GM18508 (cell line): ENCODE results near the gene IGF2BP3.

Source experiments
- ATAC-seq: cut with Tn5 transposase; IDR thresholded peaks from one replicate; pipeline ENCODE4 v1.9.1; 2021; ENCODE audit warnings: moderate number of reproducible peaks; ENCODE audit not compliant: insufficient read depth, unreplicated experiment

The IGF2BP3 gene

GRCh38 chr7:23389701-23390100 is 80.6 kb downstream of the IGF2BP3 start:
- no peak for ATAC-seq

DNA sequence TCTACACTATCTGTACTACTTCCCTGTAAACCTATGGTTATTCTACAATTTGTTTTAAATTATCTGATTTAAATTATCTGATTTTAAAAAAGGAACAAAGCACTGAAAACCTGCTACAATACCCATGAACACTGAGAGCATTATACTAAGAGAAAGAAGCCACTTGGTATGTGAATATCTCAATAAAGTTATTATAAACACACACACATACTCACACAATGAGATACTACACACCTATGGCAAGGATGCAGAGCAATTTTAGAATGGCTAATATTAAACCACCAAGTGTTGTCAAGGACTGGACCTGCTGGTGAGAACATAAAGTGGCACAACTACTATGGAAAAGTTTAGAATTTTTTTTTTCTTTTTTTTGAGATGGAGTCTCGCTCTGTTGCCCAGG is 82.7 kb downstream of the IGF2BP3 start:
- no peak for ATAC-seq

- no peak for ATAC-seq
Observed at GRCh38 chr7:23385140-23385539, 85.2 kb downstream of the IGF2BP3 start.

DNA sequence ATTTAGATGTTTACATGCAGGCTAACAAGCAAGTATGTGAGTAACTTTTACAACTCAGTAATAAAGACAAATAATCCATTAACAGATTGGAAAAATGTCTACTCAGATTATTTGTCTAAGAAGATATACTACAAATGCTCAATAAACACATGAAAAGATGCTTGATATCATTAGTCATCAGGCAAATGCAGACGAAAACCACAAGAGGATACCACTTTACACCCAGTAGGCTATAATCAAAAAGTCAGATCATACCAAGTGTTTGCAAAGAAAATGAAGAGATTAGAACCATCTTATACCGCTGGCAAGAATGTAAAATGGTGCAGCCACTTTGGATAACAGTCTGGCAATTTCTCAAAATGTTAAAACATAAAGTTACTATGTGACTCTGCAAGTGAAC is 87.1 kb downstream of the IGF2BP3 start:
- ATAC-seq, result no peak

GRCh38 chr7:23380961-23381360 is 89.3 kb downstream of the IGF2BP3 start:
- no peak for ATAC-seq

- ATAC-seq, result no peak
Observed at GRCh38 chr7:23380556-23380955, 89.7 kb downstream of the IGF2BP3 start.

DNA sequence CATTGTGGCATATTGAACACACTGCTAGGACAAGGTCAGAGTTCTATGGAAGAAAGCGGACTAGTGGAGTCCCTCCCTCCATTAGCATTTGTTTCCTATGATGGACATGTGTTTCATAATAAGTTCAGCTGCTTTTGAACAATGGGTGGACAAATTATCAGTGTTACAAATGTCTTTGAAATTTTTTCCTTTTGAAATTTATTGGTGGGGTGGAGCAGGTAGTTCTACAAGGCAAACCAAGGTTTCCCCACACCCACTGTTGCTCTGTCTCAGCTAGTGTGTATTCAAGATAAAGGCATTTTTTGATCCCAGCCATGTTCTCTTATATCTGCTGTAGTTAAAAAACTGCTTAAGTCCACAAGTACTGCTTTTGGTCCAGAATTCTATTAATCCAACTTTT is 91.3 kb downstream of the IGF2BP3 start:
- no peak for ATAC-seq

DNA sequence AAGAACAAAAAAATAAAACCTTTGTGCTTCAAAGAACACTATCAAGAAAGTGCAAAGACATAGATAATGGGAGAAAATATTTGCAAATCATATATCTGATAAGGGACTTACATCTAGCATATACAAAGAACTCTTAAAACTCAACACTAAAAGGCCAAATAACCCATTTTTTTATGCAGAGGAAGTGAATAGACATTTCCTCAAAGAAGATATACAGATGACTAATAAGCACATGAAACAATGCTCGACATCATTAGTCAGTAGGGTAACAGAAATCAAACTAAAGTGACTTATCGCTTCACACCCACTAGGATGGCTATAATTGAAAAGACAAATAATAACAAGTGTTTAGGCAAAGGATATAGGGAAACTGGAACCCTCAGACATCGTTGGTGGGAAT is 93.2 kb downstream of the IGF2BP3 start:
- ATAC-seq, result no peak

GRCh38 chr7:23373151-23374004 is 96.9 kb downstream of the IGF2BP3 start:
- no peak for ATAC-seq

GRCh38 chr7:23372611-23373010 is 97.7 kb downstream of the IGF2BP3 start:
- ATAC-seq, result no peak

DNA sequence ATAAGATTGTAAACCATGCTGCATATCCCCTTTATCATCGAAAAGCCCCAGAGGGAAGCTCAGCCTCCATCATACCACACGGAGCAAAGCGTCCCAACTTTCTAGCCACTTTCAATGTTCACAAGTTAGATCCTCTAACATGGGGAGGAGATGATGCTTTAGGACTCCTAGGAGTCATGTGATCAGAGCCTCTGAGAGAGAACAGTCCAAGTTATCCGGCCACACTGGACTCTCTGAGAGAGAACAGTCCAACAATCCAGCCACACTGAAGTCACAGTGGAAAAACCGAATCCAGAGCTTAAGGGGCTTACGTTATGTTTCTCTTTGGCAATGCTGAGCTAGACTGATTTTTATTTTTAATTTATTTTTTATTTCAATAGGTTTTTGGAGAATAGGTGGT is 98.6 kb downstream of the IGF2BP3 start:
- ATAC-seq, result no peak

DNA sequence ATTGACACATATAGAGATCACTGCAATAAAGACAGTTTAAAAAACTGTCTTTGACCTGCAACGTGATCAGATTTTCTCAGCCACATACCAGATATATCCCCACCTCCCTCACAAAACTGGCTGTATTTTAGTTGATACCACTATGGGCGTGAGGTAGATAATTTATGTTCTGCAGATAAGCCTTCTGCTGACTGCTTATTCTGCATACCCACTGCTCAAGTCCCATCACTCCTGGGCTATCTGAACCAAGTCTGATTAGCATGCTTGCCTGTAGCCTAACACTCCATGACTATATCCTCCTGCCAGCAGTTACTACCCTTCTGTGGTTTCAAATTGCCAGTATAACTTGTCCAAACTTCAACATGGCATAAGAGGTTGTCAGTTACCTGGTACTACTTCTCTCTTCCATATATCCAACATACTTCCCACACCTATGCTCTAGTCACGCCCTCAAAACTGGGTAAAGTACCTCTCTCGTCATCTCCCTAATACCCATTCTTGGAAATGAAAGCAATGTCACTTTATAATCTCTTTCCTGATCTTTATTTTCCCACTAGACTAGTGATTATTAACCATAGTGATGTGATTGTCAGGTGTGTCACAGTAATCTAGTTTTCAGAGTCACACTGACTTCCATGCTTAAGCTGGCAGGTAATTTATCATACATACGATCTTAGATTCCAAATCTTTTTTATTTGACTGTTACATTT is 100.4 kb downstream of the IGF2BP3 start:
- no peak for ATAC-seq

DNA sequence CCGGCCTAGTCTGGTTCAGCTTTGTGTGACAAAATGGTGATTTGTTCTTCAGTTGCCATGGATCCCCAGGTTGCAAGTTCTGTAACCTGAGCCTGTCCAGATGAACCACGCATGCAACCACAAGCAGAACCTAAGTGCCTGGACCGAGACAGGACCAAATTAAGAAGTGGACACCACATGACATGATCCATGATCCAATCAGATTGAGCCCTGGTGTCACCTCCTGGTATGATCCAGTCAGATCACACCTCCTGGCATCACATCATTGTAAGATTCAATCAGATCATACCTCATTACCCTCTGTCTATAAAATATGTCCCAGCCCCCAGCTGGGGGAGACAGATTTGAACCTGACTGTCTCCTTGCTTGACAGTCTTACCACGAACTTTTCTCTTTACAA is 101.2 kb downstream of the IGF2BP3 start:
- ATAC-seq, result no peak

DNA sequence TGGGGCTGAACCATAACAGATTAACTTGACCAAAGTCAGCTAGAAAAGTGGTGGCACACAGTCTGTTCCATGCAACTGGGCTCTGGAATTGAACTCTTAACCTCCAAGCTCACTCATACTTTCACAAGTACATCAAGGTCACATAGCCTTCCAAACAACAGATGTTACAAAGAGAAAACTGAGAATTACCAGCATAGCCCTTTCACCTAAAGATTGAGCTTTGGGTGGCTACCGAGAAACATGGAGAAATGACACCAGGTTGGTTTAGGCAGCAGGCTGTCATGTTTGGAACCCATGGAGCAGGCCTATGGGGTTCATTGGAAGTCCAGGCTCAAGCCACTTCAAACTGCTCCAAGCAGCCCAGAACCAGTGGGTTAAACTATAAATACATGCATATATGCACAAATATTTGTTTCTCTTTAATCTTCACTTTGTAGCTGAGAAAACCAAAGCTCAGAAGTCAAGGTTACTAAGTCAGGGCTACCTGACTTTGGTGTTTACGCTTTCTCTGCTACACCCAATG is 112.1 kb downstream of the IGF2BP3 start:
- ATAC-seq, result no peak

DNA sequence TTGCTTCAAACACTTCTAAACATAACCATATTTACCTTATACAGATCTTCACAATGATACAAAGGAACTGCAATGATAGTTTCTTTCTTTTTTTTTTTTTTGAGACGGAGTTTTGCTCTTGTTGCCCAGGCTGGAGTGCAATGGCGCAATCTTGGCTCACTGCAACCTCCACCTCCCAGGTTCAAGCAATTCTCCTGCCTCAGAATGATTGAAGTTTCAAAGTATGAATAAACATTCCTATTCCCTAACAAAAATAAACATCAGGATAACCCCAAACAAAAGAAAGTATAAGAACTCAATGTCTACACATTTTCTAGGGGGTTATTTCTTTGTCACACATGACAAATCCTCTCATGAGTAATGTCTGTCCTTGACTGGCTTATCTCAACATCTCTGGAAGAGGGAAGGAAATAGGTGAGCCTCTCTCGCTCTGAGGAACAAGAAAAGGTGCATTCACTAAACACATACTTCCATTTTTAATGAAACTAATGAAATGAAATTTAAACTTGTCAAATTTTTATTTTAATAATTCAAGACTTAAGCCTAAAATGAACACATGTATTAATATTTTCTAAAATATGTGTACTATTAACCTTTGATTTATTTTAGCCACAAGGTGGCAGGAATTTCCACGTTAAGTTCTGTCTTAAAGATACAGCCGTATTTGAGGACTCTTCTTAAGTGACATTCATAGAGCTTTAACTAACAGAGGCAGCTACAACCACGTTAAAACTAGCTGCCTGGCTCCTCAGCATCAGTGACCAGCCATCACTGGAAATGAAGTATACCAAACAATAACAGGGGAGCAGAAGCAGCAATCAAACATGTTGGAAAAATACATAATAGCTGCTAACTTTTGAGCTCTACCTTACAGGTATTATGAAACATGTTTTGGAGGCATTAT is 112.8 kb downstream of the IGF2BP3 start:
- ATAC-seq, result no peak

DNA sequence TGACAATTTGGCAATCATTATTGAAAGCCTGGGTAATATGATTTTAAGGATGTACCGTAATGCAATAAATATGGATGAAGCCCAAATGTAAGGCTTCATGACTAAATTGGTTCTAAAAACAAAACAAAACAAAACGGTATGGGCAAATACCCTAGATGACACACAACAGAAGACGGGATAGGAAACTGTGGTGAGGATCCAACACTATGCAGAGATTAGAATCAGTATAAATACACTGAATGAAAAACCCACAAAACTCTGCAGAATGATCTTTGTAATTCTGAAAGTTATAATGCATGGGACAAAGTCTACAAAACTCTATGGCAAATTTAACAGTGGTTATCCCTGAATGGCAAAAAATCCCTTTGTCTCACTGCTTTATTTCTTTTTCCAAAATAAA is 113.6 kb downstream of the IGF2BP3 start:
- ATAC-seq, result no peak

- ATAC-seq, result no peak
Observed at GRCh38 chr7:23356168-23356567, 114.1 kb downstream of the IGF2BP3 start.

- no peak for ATAC-seq
Observed at GRCh38 chr7:23353172-23353571, 117.1 kb downstream of the IGF2BP3 start.

DNA sequence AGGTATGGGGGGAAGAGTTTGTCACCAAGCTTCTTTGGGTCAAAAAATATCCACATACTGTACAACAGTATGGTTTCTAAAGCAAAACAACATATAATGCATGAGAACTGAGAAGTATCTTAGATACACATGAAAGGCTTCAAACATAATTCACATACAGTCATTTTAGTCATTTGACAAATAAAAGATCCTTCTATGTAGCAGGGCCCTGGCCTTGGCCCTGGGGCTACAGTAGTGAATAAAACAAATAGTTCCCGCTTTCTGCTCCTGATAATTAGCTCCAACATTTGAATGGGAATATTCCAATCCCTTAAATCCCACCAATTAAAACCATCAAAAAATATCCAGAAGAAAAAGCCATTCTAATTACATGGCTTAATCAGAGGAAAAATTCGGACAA is 119.8 kb downstream of the IGF2BP3 start:
- ATAC-seq, result no peak

GRCh38 chr7:23349484-23350157 is 120.7 kb downstream of the IGF2BP3 start:
- ATAC-seq, result no peak
